Upper lobe of left lung (tissue), 4 donors: ENCODE results near the gene SPSB3.

Experiments used
- CTCF ChIP-seq, 6 experiments: fragments of 450-650 bp in 4 of 6; fragments of 200-600 bp in 2 of 6; sonication (generic) in 2 of 6; IDR thresholded peaks; one replicate each; pipeline ENCODE4 v1.5.1; 2016 to 2019; ENCODE audit warnings: antibody characterized with exemption in 6 of 6
- EP300 ChIP-seq, 4 donors: sonication (generic); formaldehyde crosslinking; IDR thresholded peaks; one replicate each; pipeline ENCODE4 v1.5.1; 2017; ENCODE audit warnings: antibody characterized with exemption in 4 of 4, control low read depth in 2 of 4
- POLR2A ChIP-seq, 4 donors: fragments of 450-650 bp; IDR thresholded peaks; one replicate each; pipeline ENCODE4 v1.5.1; 2016 to 2017; ENCODE audit warnings: antibody characterized with exemption in 4 of 4, mild to moderate bottlenecking in 2 of 4
- POLR2AphosphoS5 ChIP-seq, 2 donors: sonication (generic); formaldehyde crosslinking; IDR thresholded peaks; one replicate each; pipeline ENCODE4 v1.5.1; 2017; ENCODE audit warnings: antibody characterized with exemption in 2 of 2

- TF ChIP-seq CTCF (IDR thresholded peaks at IDR 0.05): no peak
- no peak for TF ChIP-seq POLR2A (IDR thresholded peaks at IDR 0.05)
- no peak for TF ChIP-seq EP300 (IDR thresholded peaks at IDR 0.05)
- no peak for TF ChIP-seq POLR2AphosphoS5 (IDR thresholded peaks at IDR 0.05)
Observed at GRCh38 chr16:1771864-1772361, 10.5 kb downstream of the SPSB3 start.
